Tibial nerve (tissue), 4 donors: Measurements from ENCODE around the gene SLC5A5. TPM values are rescaled to one million over a fixed set of nuclear protein-coding genes. Genes with fewer than 3 reads are reported as not detected.

ENCODE experiments used
- DNase-seq, 2 donors: peaks; one replicate each; pipeline ENCODE4 v3.0.0-alpha.2; 2019; ENCODE audit warnings: low spot score in 2 of 2
- H3K27ac ChIP-seq, 4 donors: fragments of 200-600 bp; sonication (generic) in 3 of 4; one replicate each; pipeline ENCODE4 v1.5.1; 2017 to 2019; ENCODE audit warnings: mild to moderate bottlenecking in 1 of 4
- H3K27me3 ChIP-seq, 2 donors: fragments of 200-600 bp; sonication (generic) in 1 of 2; one replicate each; pipeline versions ENCODE4 v1.5.1 to v1.6.0; 2017 to 2019
- H3K36me3 ChIP-seq, 3 donors: fragments of 200-600 bp; sonication (generic); one replicate each; pipeline ENCODE4 v1.5.1; 2018 to 2019
- H3K4me1 ChIP-seq, 4 donors: fragments of 200-600 bp; sonication (generic) in 3 of 4; one replicate each; pipeline ENCODE4 v1.5.1; 2017 to 2019
- H3K4me3 ChIP-seq, 4 donors: fragments of 200-600 bp; sonication (generic) in 3 of 4; one replicate each; pipeline ENCODE4 v1.5.1; 2017 to 2019; ENCODE audit warnings: mild to moderate bottlenecking in 1 of 4, moderate library complexity in 1 of 4
- H3K9me3 ChIP-seq, 4 donors: fragments of 200-600 bp; sonication (generic) in 3 of 4; one replicate each; pipeline ENCODE4 v1.5.1; 2017 to 2019
- CTCF ChIP-seq, 5 experiments: fragments of 200-600 bp in 3 of 5; fragments of 450-650 bp in 2 of 5; sonication (generic) in 3 of 5; IDR thresholded peaks; one replicate each; pipeline ENCODE4 v1.5.1; 2016 to 2019; ENCODE audit warnings: antibody characterized with exemption in 5 of 5, mild to moderate bottlenecking in 3 of 5, moderate library complexity in 2 of 5
- EP300 ChIP-seq, 2 donors: sonication (generic); formaldehyde crosslinking; IDR thresholded peaks; one replicate each; pipeline ENCODE4 v1.6.1; 2017; ENCODE audit warnings: antibody characterized with exemption in 2 of 2, mild to moderate bottlenecking in 1 of 2
- POLR2A ChIP-seq, 2 donors: fragments of 450-650 bp; IDR thresholded peaks; one replicate each; pipeline ENCODE4 v1.6.1; 2017; ENCODE audit warnings: antibody characterized with exemption in 2 of 2, mild to moderate bottlenecking in 2 of 2, moderate library complexity in 2 of 2
- WGBS, 2 donors: methylation state at CpG; one replicate each; pipeline ENCODE4 v1.1.5; 2018; 5-methylcytosine and 5-hydroxymethylcytosine counted together
- total RNA-seq, 4 donors: library from RNA; depleted of rRNA; stranded (reverse); fragments of >200 nt; gene quantifications; one replicate each; pipeline ENCODE4 v1.1.0, GENCODE V29; 2016

The SLC5A5 gene
- total RNA-seq, 4 donors from 2014 or later: not detected

GRCh38 chr19:17922138-17922537, 50.4 kb downstream of the SLC5A5 start:
- TF ChIP-seq CTCF (IDR thresholded peaks at IDR 0.05) (no peak), POLR2A (IDR thresholded peaks at IDR 0.05) (no peak), EP300 (IDR thresholded peaks at IDR 0.05) (no peak)
- DNase-seq: no peak
- H3K27me3 ChIP-seq: peaks cover 0 to 4% of the 10 kb centered on the region in 2 donors
- WGBS, 2 donors: 64 to 72% methylated on average over 3 of the region's 3 CpGs
- no peak overlapping the region for H3K4me3 ChIP-seq
- H3K4me1 ChIP-seq: no peaks in the 10 kb centered on the region
- H3K36me3 ChIP-seq: no peaks in the 10 kb centered on the region
- no peak overlapping the region for H3K27ac ChIP-seq
- peaks cover 0 to 10% (median 0%) of the 10 kb centered on the region in 4 donors for H3K9me3 ChIP-seq

- 66 to 74% methylated on average over 4 of the region's 4 CpGs for WGBS, 2 donors
- no peaks in the 10 kb centered on the region for H3K9me3 ChIP-seq
- H3K4me3 ChIP-seq: no peak overlapping the region
- H3K27me3 ChIP-seq: peaks cover 0 to 4% of the 10 kb centered on the region in 2 donors
- H3K36me3 ChIP-seq: no peaks in the 10 kb centered on the region
- no peak for DNase-seq
- H3K27ac ChIP-seq: no peak overlapping the region
- no peaks in the 10 kb centered on the region for H3K4me1 ChIP-seq
- no peak for TF ChIP-seq CTCF (IDR thresholded peaks at IDR 0.05)
- no peak for TF ChIP-seq POLR2A (IDR thresholded peaks at IDR 0.05)
- TF ChIP-seq EP300 (IDR thresholded peaks at IDR 0.05): no peak
Measured at GRCh38 chr19:17926044-17926443, 54.3 kb downstream of the SLC5A5 start.

GRCh38 chr19:17929056-17929455, 57.3 kb downstream of the SLC5A5 start:
- 63 to 70% methylated on average over 4 of the region's 4 CpGs for WGBS, 2 donors
- no peaks in the 10 kb centered on the region for H3K9me3 ChIP-seq
- H3K4me3 ChIP-seq: no peak overlapping the region
- no peaks in the 10 kb centered on the region for H3K36me3 ChIP-seq
- H3K27ac ChIP-seq: no peak overlapping the region
- peaks cover 0 to 20% (median 10%) of the 10 kb centered on the region in 4 donors for H3K4me1 ChIP-seq
- H3K27me3 ChIP-seq: peaks cover 0 to 4% of the 10 kb centered on the region in 2 donors
- DNase-seq: no peak
- TF ChIP-seq EP300 (IDR thresholded peaks at IDR 0.05) (no peak), POLR2A (IDR thresholded peaks at IDR 0.05) (no peak), CTCF (IDR thresholded peaks at IDR 0.05) (no peak)

GRCh38 chr19:17931532-17932191, 59.9 kb downstream of the SLC5A5 start:
- WGBS, 2 donors: 27 to 28% methylated on average over 14 of the region's 14 CpGs
- H3K27ac ChIP-seq: no peak overlapping the region
- no peak for TF ChIP-seq EP300 (IDR thresholded peaks at IDR 0.05)
- no peak for TF ChIP-seq CTCF (IDR thresholded peaks at IDR 0.05)
- TF ChIP-seq POLR2A (IDR thresholded peaks at IDR 0.05): no peak
- DNase-seq: no peak
- peaks cover 0 to 13% (median 0%) of the 10 kb centered on the region in 3 donors for H3K36me3 ChIP-seq
- no peaks in the 10 kb centered on the region for H3K9me3 ChIP-seq
- peak overlapping the region in 2 of 4 donors; percentile 72 to 84 for H3K4me3 ChIP-seq
- H3K4me1 ChIP-seq: peaks cover 0 to 27% (median 12%) of the 10 kb centered on the region in 4 donors
- no peaks in the 10 kb centered on the region for H3K27me3 ChIP-seq

GRCh38 chr19:17932485-17933338, 61.0 kb downstream of the SLC5A5 start, which contains the start of gene CCDC124:
CCDC124 (plus strand) TSS chr19:17933015; CDS start chr19:17936421, 3,406 bp downstream.
- WGBS, 2 donors: 0 to 1% methylated on average over 47 to 64 of the region's 64 CpGs
- DNase-seq: peak; percentile 80 to 82
- Histone ChIP-seq H3K36me3 (peaks cover 0 to 23% (median 0%) of the 10 kb centered on the region in 3 donors), H3K27ac (peak within 1 kb of the TSS; percentile 81 to 94 (median 92)), H3K9me3 (no peaks in the 10 kb centered on the region), H3K27me3 (no peaks in the 10 kb centered on the region), H3K4me3 (peak within 1 kb of the TSS; percentile 72 to 98 (median 80)), H3K4me1 (peaks cover 0 to 27% (median 12%) of the 10 kb centered on the region in 4 donors)
- TF ChIP-seq EP300 (IDR thresholded peaks at IDR 0.05) (peak; percentile 87 to 96), POLR2A (IDR thresholded peaks at IDR 0.05) (peak; percentile 60 to 91), CTCF (IDR thresholded peaks at IDR 0.05) (peak; percentile 64 to 88 (median 71))
